Stimulated activated CD4-positive, alpha-beta T cell treated with anti-CD3 and anti-CD28 coated beads, Interleukin-12 subunit alpha, Interleukin-12 subunit beta, amount 100 ng/mL, for 4 hours (primary cell): ENCODE measurements around the gene IRF1.
A peak's percentile ranks its signal among the peaks of the same experiment; 100 is the strongest.
"Not testable (repeated sequence)": the region's sequence is repeated elsewhere in the genome, so short reads cannot be mapped to it uniquely, and the experiment has no call there.

Experiments used
- DNase-seq: peaks from one replicate; pipeline ENCODE4 v3.0.0-alpha.2; 2020

The IRF1 gene

GRCh38 chr5:132459031-132459982, 31.3 kb downstream of the IRF1 start:
- DNase-seq, result no peak

GRCh38 chr5:132458651-132459030, 31.9 kb downstream of the IRF1 start:
- no peak for DNase-seq

GRCh38 chr5:132458226-132458560, 32.4 kb downstream of the IRF1 start:
- no peak for DNase-seq

DNA sequence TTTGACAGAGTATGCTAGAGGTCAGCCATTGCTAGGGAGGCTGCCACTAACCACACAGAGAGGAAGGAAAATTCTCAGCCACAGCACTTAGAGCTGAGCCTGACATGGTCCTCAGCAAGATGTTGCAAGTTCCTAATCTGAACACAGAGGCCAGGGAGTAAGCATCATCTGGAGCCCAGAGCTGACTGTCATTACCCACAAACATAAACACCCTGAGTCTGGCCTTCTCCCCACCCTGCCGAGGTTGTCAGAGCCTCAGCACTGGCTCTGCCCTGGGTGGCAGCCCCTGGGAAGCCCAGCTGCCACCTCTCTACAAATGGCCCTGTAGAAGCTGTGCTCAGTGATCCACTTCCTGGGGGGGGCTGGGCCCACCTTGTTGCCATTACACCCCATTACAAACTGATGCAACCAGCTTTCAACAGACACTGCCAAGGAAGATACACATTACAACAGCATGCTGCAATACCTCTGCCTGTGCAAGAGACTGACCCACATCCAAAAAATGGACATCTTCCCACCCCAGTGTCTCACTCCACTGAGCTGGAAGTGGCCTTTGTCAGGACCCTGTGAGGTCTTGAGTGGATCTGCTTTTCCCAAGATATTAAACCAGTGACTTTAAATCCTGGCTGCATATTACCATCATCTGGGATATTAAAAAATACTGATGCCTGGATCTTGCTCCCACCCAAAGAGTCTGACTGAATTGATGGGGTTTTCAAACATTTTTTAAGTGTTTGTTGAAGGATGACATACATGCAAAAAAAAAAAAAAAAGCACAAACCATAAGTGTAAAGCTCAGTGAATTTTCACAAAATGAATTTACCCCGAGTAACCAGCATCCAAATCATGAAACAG, 33.0 kb downstream of the IRF1 start:
- DNase-seq, result no peak

GRCh38 chr5:132456987-132457361, 33.6 kb downstream of the IRF1 start:
- DNase-seq, result no peak

DNA sequence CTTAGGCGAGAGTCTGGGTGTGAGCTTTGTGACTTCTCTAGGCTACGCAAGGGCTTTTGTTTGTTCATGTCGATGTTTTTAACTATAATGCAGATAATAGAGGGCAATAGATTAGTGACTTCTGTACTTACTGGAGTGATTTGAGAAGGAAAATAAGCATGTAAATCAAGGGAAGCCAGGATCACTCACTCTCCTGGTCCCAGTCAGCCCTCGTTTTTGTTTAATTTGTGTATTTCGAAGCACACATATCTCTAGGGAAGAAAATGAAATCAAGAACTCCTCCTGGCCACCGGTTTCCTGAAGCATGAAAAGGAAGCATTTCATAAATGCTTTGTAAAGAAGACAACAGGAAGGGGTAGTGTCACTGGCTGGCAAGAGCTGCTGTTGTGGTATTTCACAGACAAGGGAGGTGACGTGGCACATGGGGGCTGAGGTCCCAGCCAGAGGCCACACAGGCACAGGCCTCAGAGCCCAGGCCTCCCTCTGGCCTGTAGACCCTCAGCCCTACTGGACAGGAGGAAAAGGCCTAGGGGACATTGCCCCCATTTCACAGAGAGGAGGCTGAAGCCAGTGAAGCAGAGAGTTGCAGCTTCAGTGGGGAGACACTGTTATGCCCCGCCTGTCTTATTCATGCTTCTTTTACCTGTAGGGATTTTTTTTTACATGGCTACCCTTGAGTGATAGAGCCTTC, 34.1 kb downstream of the IRF1 start:
- no peak for DNase-seq

- DNase-seq, result no peak
Measured at GRCh38 chr5:132455614-132456115, 34.9 kb downstream of the IRF1 start.

GRCh38 chr5:132454361-132454760, 36.2 kb downstream of the IRF1 start:
- DNase-seq, result no peak

- no peak for DNase-seq
Measured at GRCh38 chr5:132451387-132451786, 39.2 kb downstream of the IRF1 start.

- no peak for DNase-seq
Measured at GRCh38 chr5:132449060-132449459, 41.5 kb downstream of the IRF1 start.

- no peak for DNase-seq
Measured at GRCh38 chr5:132447196-132447595, 43.4 kb downstream of the IRF1 start.

DNA sequence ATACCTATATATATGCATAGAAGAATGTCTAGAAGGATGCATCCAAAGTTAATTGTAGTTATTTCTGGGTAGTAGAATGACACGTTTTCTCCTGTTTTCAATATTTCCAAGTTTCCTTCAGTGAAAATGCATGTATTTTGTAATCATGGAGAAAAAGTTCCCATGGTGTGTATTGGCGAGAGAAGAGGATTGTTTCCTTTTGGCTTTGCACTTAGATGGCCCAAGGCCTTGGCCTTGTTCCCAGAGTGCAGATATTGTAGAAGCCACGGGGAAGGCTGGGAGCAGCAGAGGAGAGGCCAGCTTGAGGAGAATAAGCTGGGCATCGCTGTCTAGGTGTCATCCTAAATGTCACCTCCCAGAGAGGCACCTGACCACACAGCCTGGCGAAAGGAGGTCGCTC, 44.0 kb downstream of the IRF1 start:
- no peak for DNase-seq

- no peak for DNase-seq
Measured at GRCh38 chr5:132445930-132446329, 44.6 kb downstream of the IRF1 start.

DNA sequence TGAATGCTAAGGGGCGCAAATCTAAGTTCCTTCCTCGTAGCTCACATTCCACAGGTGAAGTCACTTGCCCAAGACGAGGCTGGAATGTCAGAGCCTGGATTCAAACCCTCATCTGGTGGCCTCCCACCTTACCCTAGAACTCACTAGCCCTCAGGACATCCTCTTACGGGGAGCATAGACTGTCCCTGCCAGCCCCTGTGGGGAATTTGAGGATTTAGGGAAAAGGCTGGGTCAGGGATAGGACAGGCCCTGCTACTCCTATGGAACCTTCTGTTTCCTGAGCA, 45.0 kb downstream of the IRF1 start:
- no peak for DNase-seq

DNA sequence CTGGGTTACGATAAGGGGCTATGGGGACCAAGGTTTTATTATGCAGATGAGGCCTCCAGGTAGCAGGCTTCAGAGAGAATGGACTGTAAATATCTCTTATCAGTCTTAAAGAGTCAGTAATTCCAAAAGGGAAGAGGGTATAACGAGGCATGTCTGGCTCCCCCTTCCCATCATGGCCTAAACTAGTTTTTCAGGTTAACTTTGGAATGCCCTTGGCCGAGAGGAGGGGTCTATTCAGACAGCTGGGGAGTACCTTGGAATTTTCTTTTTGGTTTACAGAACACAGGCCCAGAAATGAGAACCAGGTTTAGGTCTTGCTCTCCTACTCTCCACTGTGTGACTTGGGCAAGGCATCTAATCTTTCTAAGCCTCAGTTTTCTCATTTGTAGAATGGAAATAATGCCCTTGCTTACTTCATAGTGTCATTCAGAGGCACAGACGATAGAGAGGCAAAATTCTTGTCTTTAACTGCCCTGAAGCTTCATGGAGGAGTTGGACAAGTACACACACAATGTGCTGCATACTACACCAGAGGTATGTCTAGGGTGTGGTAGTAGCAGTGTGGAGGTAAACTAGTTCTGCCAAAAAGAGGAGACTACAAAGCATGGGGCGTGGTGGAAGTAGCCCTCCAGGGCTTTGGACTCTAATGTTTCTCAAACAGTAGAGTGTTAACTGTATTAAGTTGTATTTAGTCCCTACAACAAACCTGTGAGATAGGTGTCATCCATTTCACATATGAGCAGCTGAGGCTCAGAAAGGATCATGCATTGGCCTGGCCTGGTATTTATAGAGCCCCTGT, 45.5 kb downstream of the IRF1 start:
- DNase-seq, result no peak

- DNase-seq, result no peak
Measured at GRCh38 chr5:132444061-132444460, 46.5 kb downstream of the IRF1 start.

GRCh38 chr5:132439521-132440089, 51.0 kb downstream of the IRF1 start:
- DNase-seq, result no peak

DNA sequence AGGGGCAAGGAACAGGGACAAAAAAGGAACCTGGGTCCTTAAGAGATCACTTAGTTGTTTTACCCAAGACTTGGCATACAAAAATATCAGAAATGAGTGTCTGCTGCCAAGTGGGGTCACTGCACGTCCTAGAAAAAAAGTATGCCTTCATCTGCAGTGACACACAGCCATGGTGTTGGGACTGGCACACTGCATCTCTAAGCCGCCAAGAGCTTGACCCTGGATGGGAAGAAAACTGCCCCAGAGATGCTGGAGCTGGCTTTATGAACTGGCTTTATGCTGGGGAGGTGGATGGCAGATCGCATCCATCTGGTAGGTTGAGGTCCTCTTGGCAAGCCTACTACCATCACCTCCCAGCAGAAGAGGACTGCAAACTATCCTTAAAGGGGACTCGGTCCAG, 51.7 kb downstream of the IRF1 start:
- no peak for DNase-seq

GRCh38 chr5:132438267-132438645, 52.3 kb downstream of the IRF1 start:
- DNase-seq, result not testable (repeated sequence)

- DNase-seq, result peak; percentile 48
Measured at GRCh38 chr5:132437604-132438266, 52.8 kb downstream of the IRF1 start.

DNA sequence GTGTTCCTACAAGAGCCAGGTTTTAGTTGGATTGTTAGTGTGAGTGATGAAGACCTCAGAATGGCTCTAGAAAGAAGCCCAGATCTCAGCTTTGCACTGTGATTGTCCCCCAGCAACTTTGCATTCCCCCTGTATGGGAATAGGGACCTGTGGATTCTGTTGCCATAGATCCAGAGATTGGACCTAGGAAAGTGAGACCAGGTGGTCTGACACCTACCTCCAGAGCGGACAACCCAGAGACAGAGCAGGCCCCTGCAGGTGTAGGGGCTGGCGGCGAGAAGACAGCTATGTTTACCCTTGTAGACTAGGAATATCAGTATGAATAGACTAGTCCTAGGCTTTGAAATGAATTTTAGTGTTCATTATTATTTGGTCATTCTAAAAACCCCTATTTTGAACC, 53.6 kb downstream of the IRF1 start:
- no peak for DNase-seq

- DNase-seq, result no peak
Measured at GRCh38 chr5:132435886-132436285, 54.7 kb downstream of the IRF1 start.
